Endodermal cell (in vitro differentiated cells): ENCODE measurements around the gene PGS1. TPM values are rescaled to one million over a fixed set of nuclear protein-coding genes. Genes with fewer than 3 reads are reported as not detected.

Experiments used
- DNase-seq: peaks from one replicate; pipeline ENCODE4 v3.0.0-alpha.2; 2017
- H3K27ac ChIP-seq: 2 replicates; pipeline ENCODE4 v1.5.1; 2013; ENCODE audit warnings: mild to moderate bottlenecking, low read depth, low read length, moderate library complexity
- H3K27me3 ChIP-seq: 2 replicates; pipeline ENCODE4 v1.6.1; 2013; ENCODE audit warnings: mild to moderate bottlenecking, low read length, moderate library complexity; ENCODE audit not compliant: insufficient read depth, control insufficient read depth, poor library complexity, severe bottlenecking
- H3K36me3 ChIP-seq: 2 replicates; pipeline ENCODE4 v1.7.0; 2013; ENCODE audit warnings: mild to moderate bottlenecking, low read length, moderate library complexity; ENCODE audit not compliant: control insufficient read depth, insufficient read depth
- H3K4me1 ChIP-seq: one replicate; pipeline ENCODE4 v1.7.0; 2013; ENCODE audit warnings: low read length; ENCODE audit not compliant: control insufficient read depth, insufficient read depth
- H3K4me3 ChIP-seq: 2 replicates; pipeline ENCODE4 v1.5.1; 2013; ENCODE audit warnings: mild to moderate bottlenecking, low read length, moderate library complexity
- H3K9ac ChIP-seq: 2 replicates; pipeline ENCODE4 v1.6.1; 2013; ENCODE audit warnings: mild to moderate bottlenecking, low read length, moderate library complexity; ENCODE audit not compliant: poor library complexity, severe bottlenecking; ENCODE audit errors: extremely low read depth
- H3K9me3 ChIP-seq: 2 replicates; pipeline ENCODE4 v1.6.1; 2013; ENCODE audit warnings: mild to moderate bottlenecking, low read length, moderate library complexity; ENCODE audit not compliant: control insufficient read depth
- H3K27ac Mint-ChIP-seq: 2 replicates; pipeline ENCODE4 v1.8.0; 2020; ENCODE audit warnings: mixed read lengths
- H3K27me3 Mint-ChIP-seq: 2 replicates; pipeline ENCODE4 v1.8.0; 2021; ENCODE audit warnings: mild to moderate bottlenecking, mixed read lengths; ENCODE audit not compliant: insufficient read depth
- H3K36me3 Mint-ChIP-seq: 2 replicates; pipeline ENCODE4 v1.8.0; 2020; ENCODE audit warnings: low read depth, mixed read lengths
- H3K4me1 Mint-ChIP-seq: 2 replicates; pipeline ENCODE4 v1.8.0; 2020; ENCODE audit warnings: mixed read lengths
- H3K4me3 Mint-ChIP-seq: 2 replicates; pipeline ENCODE4 v1.8.0; 2020; ENCODE audit warnings: mild to moderate bottlenecking, moderate library complexity, mixed read lengths
- H3K9me3 Mint-ChIP-seq: 2 replicates; pipeline ENCODE4 v1.8.0; 2020; ENCODE audit warnings: mild to moderate bottlenecking, mixed read lengths
- CTCF ChIP-seq: fragments of 200-600 bp; sonication (generic); conservative IDR thresholded peaks from 2 replicates; pipeline ENCODE4 v1.5.0; 2021; ENCODE audit warnings: antibody characterized with exemption, mild to moderate bottlenecking
- WGBS, 2 experiments: methylation state at CpG; one replicate each; pipeline versions ENCODE4 v1.1.5 to v1.1.7; 2013; ENCODE audit warnings: missing lambda C conversion rate in 2 of 2, mixed read lengths in 1 of 2; ENCODE audit not compliant: insufficient coverage in 1 of 2, insufficient read length in 1 of 2; 5-methylcytosine and 5-hydroxymethylcytosine counted together
- total RNA-seq, 2 donors: library from RNA; stranded (reverse); fragmentation: NEBNext Ultra II Directional in 1 of 2; extraction: Animal tissue kit (Norgen Biotek cat#: 25700) in 1 of 2; gene quantifications; 2 replicates in 1 of 2; 3 replicates in 1 of 2; pipeline ENCODE4 v1.2.1, GENCODE V29; 2021

The PGS1 gene
- total RNA-seq, 2 donors from 2014 or later: 57.1 to 58.2 TPM

GRCh38 chr17:78450696-78451345 is 72.4 kb downstream of the PGS1 start:
- Mint-ChIP-seq H3K27ac (peak overlapping the region; percentile 37), H3K27me3 (no peaks in the 10 kb centered on the region), H3K36me3 (no peaks in the 10 kb centered on the region), H3K9me3 (no peaks in the 10 kb centered on the region), H3K4me3 (no peak overlapping the region), H3K4me1 (no peaks in the 10 kb centered on the region)
- Histone ChIP-seq H3K9me3 (no peaks in the 10 kb centered on the region), H3K9ac (no peak overlapping the region), H3K27me3 (no peaks in the 10 kb centered on the region), H3K4me1 (no peaks in the 10 kb centered on the region), H3K36me3 (no peaks in the 10 kb centered on the region), H3K4me3 (no peak overlapping the region), H3K27ac (no peak overlapping the region)
- 87 to 94% methylated on average over 13 to 20 of the region's 20 CpGs for WGBS, 2 experiments
- DNase-seq: peak; percentile 71
- peak; percentile 39 for TF ChIP-seq CTCF

DNA sequence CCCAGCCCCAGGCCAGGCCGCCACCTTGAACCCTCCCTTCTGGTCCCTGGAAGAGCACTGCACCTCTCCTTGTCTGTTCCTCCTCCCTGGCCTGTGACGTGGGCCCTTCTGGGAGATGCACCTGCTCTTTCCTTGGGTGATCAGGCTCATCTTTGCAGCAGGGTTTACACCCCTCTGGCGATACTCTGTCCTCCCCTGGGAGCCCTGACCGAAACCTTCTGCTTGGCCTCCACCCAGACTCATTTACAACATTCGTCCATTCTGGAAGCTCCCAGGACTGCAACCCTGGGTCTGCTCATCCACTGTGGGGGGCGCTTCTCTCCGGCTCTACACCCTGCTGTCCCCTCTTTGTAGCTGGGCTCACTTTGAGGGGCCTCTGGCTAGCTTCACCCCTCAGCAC is 73.3 kb downstream of the PGS1 start:
- no peak overlapping the region for H3K4me3 Mint-ChIP-seq
- no peaks in the 10 kb centered on the region for H3K36me3 Mint-ChIP-seq
- no peaks in the 10 kb centered on the region for H3K9me3 Mint-ChIP-seq
- TF ChIP-seq CTCF: no peak
- 89 to 90% methylated on average over 7 of the region's 7 CpGs for WGBS, 2 experiments
- H3K4me1 Mint-ChIP-seq: no peaks in the 10 kb centered on the region
- no peak for DNase-seq
- H3K27ac Mint-ChIP-seq: no peak overlapping the region
- Histone ChIP-seq H3K9me3 (no peaks in the 10 kb centered on the region), H3K9ac (no peak overlapping the region), H3K36me3 (no peaks in the 10 kb centered on the region), H3K4me1 (no peaks in the 10 kb centered on the region), H3K27me3 (no peaks in the 10 kb centered on the region), H3K27ac (no peak overlapping the region), H3K4me3 (no peak overlapping the region)
- no peaks in the 10 kb centered on the region for H3K27me3 Mint-ChIP-seq

DNA sequence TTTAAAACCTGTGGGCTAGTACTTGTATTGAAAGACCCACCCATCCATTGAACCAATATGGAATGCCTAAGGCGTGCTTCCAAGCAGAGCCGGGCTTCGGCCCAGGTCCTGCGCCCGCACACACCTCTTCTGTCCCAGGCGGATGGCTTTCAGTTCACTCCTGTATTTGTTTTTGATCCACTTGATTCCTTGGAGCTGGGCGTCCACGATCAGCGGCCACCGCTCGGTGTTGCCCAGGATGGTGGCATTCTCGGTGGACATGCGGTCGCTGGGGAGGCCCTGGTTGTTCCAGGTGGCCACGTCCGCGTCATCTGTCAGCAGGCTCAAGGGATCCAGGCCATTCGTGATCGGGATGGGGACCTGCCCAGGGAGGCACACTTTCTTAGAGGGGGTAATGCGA is 75.9 kb downstream of the PGS1 start:
- Histone ChIP-seq H3K9ac (no peak overlapping the region), H3K9me3 (no peaks in the 10 kb centered on the region), H3K27me3 (no peaks in the 10 kb centered on the region), H3K27ac (no peak overlapping the region), H3K4me1 (no peaks in the 10 kb centered on the region), H3K36me3 (no peaks in the 10 kb centered on the region), H3K4me3 (no peak overlapping the region)
- H3K4me3 Mint-ChIP-seq: no peak overlapping the region
- TF ChIP-seq CTCF: no peak
- H3K27me3 Mint-ChIP-seq: no peaks in the 10 kb centered on the region
- no peaks in the 10 kb centered on the region for H3K4me1 Mint-ChIP-seq
- no peak for DNase-seq
- no peaks in the 10 kb centered on the region for H3K9me3 Mint-ChIP-seq
- H3K27ac Mint-ChIP-seq: no peak overlapping the region
- no peaks in the 10 kb centered on the region for H3K36me3 Mint-ChIP-seq
- WGBS, 2 experiments: 96 to 98% methylated on average over 17 to 20 of the region's 20 CpGs
